ENCODE data around the gene CDH4.

- TF ChIP-seq CTCF (IDR thresholded peaks at IDR 0.05) (no peak), POLR2A (IDR thresholded peaks at IDR 0.05) (no peak)
Observed at GRCh38 chr20:61417221-61417941, 165.3 kb downstream of the CDH4 start.
